A549 (cell line): ENCODE measurements around the gene SLC26A6. TPM values are rescaled to one million over a fixed set of nuclear protein-coding genes. Genes with fewer than 3 reads are reported as not detected.
A peak's percentile ranks its signal among the peaks of the same experiment; 100 is the strongest.

Experiments
- ATAC-seq, 2 experiments: fragments of 200-7000 bp in 1 of 2; fragments of >200 bp in 1 of 2; cut with Nextera tagmentation in 1 of 2; cut with Tn5 transposase in 1 of 2; 3 replicates each; pipeline versions ENCODE4 v1.8.0 to v1.9.1; 2018 to 2020; ENCODE audit warnings: mild to moderate bottlenecking in 1 of 2, moderate library complexity in 1 of 2
- CTCF ChIA-PET: fragments of 300-600 bp; sonication (Branson Sonifier 250); formaldehyde crosslinking; extraction: SDS; loops from one replicate; lab custom pipeline; 2021; ENCODE audit warnings: antibody characterized with exemption, inconsistent platforms; lab: Yijun Ruan, JAX
- POLR2A ChIA-PET: fragments of 350-600 bp; formaldehyde crosslinking; extraction: SDS; loops from one replicate; lab custom pipeline; 2021; ENCODE audit warnings: antibody characterized with exemption, inconsistent platforms; lab: Yijun Ruan, JAX
- DNase-seq, 2 experiments: peaks; one replicate each; pipeline versions ENCODE4 v3.0.0 to v3.0.0-alpha.2; 2011 to 2016; ENCODE audit warnings: low read depth in 1 of 2, low spot score in 1 of 2
- FAIRE-seq: peaks from 2 replicates; lab custom pipeline; 2011; peaks lifted over from hg19 to GRCh38; lab: Jason Lieb, UNC
- H3K27ac ChIP-seq, 2 experiments: fragments of >200 bp; sonication (Bioruptor Twin); formaldehyde crosslinking; 3 replicates each; pipeline ENCODE4 v1.5.1; 2016 to 2017
- H3K4me1 ChIP-seq: fragments of >200 bp; sonication (Bioruptor Twin); formaldehyde crosslinking; 3 replicates; pipeline ENCODE4 v1.6.1; 2016
- H3K4me2 ChIP-seq: fragments of >200 bp; sonication (Bioruptor Twin); formaldehyde crosslinking; 3 replicates; pipeline ENCODE4 v1.6.1; 2016
- H3K4me3 ChIP-seq: fragments of >200 bp; sonication (Bioruptor Twin); formaldehyde crosslinking; 3 replicates; pipeline ENCODE4 v1.5.1; 2016
- H3K9me3 ChIP-seq: fragments of >200 bp; sonication (Bioruptor Twin); formaldehyde crosslinking; 3 replicates; pipeline ENCODE4 v1.6.1; 2016
- ATOH8 ChIP-seq: fragments of 250-450 bp; sonication (Bioruptor Pico); IDR thresholded peaks from 2 replicates; pipeline ENCODE4 v1.5.0; 2020; ENCODE audit warnings: low read depth, mild to moderate bottlenecking, moderate library complexity
- CEBPB ChIP-seq, 2 experiments: fragments of >200 bp in 1 of 2; sonication (Bioruptor Twin) in 1 of 2; formaldehyde crosslinking in 1 of 2; IDR thresholded peaks; 2 replicates each; pipeline ENCODE4 v1.6.1; 2012 to 2016
- CTCF ChIP-seq: fragments of >200 bp; sonication (Bioruptor Twin); formaldehyde crosslinking; IDR thresholded peaks from 3 replicates; pipeline ENCODE4 v1.5.1; 2016
- EHF ChIP-seq: fragments of 250-450 bp; sonication (Bioruptor Pico); IDR thresholded peaks from 2 replicates; pipeline ENCODE4 v1.5.0; 2020; ENCODE audit warnings: mild to moderate bottlenecking
- EP300 ChIP-seq, 2 experiments: fragments of >200 bp; sonication (Bioruptor Twin); formaldehyde crosslinking; IDR thresholded peaks; 2 replicates in 1 of 2; 3 replicates in 1 of 2; pipeline ENCODE4 v1.6.1; 2016 to 2017
- HEYL ChIP-seq: fragments of 250-450 bp; sonication (Bioruptor Pico); IDR thresholded peaks from 2 replicates; pipeline ENCODE4 v1.8.0; 2021; ENCODE audit warnings: mild to moderate bottlenecking, moderate library complexity
- HOXB13 ChIP-seq: fragments of 250-450 bp; sonication (Bioruptor Pico); IDR thresholded peaks from 2 replicates; pipeline ENCODE4 v1.5.0; 2020; ENCODE audit warnings: low read depth, mild to moderate bottlenecking, moderate library complexity
- KDM5A ChIP-seq: fragments of 200-600 bp; sonication (generic); IDR thresholded peaks from 2 replicates; pipeline ENCODE4 v1.6.1; 2016; ENCODE audit warnings: antibody characterized with exemption, mild to moderate bottlenecking
- MAZ ChIP-seq: fragments of 150-350 bp; IDR thresholded peaks from 2 replicates; pipeline ENCODE4 v1.6.1; 2014; ENCODE audit warnings: antibody characterized with exemption, low read depth, low read length, borderline replicate concordance
- PHF8 ChIP-seq: fragments of 200-600 bp; sonication (generic); IDR thresholded peaks from 2 replicates; pipeline ENCODE4 v1.6.1; 2016; ENCODE audit warnings: low read depth, mild to moderate bottlenecking, antibody characterized with exemption, moderate library complexity, borderline replicate concordance
- RAD21 ChIP-seq, 2 experiments: fragments of >200 bp in 1 of 2; sonication (Bioruptor Twin) in 1 of 2; formaldehyde crosslinking in 1 of 2; IDR thresholded peaks in 1 of 2; conservative IDR thresholded peaks in 1 of 2; 2 replicates in 1 of 2; 3 replicates in 1 of 2; pipeline ENCODE4 v1.6.1; 2012 to 2018; ENCODE audit warnings: inconsistent platforms in 1 of 2
- RARB ChIP-seq: fragments of 250-450 bp; sonication (Bioruptor Pico); IDR thresholded peaks from 2 replicates; pipeline ENCODE4 v1.8.0; 2021; ENCODE audit warnings: mild to moderate bottlenecking, moderate library complexity
- RCOR1 ChIP-seq: fragments of 150-350 bp; IDR thresholded peaks from 2 replicates; pipeline ENCODE4 v1.6.1; 2014; ENCODE audit warnings: antibody characterized with exemption, low read length, low read depth
- REST ChIP-seq: fragments of 200-600 bp; sonication (generic); IDR thresholded peaks from 2 replicates; pipeline ENCODE4 v1.6.1; 2016; ENCODE audit warnings: antibody characterized with exemption, mild to moderate bottlenecking, moderate library complexity
- WGBS: methylation state at CpG from one replicate; pipeline ENCODE4 v1.1.6; 2017; ENCODE audit errors: missing lambda C conversion rate; 5-methylcytosine and 5-hydroxymethylcytosine counted together
- polyA plus RNA-seq, 4 experiments: library from polyadenylated mRNA; depleted of rRNA in 3 of 4; stranded (reverse); fragments of >200 nt; fragmentation: RNase III in 1 of 4; extraction: RNeasy Plus Mini Kit Qiagen cat#74134 plus additional on column Dnase treatment in 1 of 4; gene quantifications; 2 replicates in 3 of 4; 3 replicates in 1 of 4; pipeline ENCODE4 v1.2.3, GENCODE V29; 2011 to 2017
- TF ChIP-seq, protein P1 (sequence below): fragments of >200 bp; sonication (Bioruptor Twin); formaldehyde crosslinking; IDR thresholded peaks from 3 replicates; pipeline ENCODE4 v1.6.1; 2016
- TF ChIP-seq, protein P2 (sequence below): IDR thresholded peaks from 2 replicates; pipeline ENCODE4 v1.6.1; 2012

The SLC26A6 gene
- polyA plus RNA-seq, 2 of the 4 experiments (the other 2 are of a cell fraction), result 12.5 to 25.5 TPM

- TF ChIP-seq KDM5A (no peak), CTCF (no peak), EHF (CRISPR knock-in tag) (peak; percentile 81; the same call in 1 of the 2 replicates), HEYL (CRISPR knock-in tag) (peak; percentile 72; the same call in 1 of the 2 replicates), HOXB13 (peak; percentile 92)
- TF ChIP-seq, all 56 proteins: peak for 12
These were observed 26.4 kb upstream of the SLC26A6 start (continued) for GRCh38 chr3:48661501-48662144.

DNA sequence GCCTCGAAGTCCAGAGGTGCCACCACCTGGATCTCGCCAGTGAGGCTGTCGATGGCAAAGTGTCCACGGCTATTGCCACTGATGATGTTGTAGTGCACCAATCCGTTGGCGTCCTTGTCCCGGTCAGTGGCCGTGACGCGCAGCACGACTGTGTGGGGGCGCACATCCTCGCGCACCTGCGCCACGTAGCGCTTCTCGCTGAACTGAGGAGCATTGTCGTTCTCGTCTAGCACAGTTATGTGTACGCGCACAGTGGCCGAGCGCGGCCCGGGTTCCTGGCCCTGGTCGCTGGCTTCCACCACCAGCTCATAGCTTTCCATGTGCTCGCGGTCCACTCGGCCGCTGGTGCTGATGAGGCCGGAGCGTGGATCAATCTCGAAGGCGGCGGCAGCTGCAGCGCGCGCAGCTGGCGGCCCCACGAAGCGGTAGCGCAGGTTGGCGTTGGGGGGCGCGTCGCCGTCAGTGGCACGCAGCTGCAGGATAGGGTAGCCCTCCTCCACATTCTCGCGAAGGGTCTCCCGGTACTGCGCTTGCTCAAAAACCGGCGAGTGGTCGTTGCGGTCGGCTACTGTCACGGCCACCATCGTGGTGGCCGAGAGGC, 25.6 kb upstream of the SLC26A6 start:
- no peaks in the 10 kb centered on the region for H3K9me3 ChIP-seq
- H3K4me1 ChIP-seq, result peaks cover 18% of the 10 kb centered on the region
- no peak for FAIRE-seq
- CTCF ChIA-PET, result interaction anchor here (0.8 to 2.1 kb wide), 2 partner anchors 20 to 62 kb away, joined by 3 to 6 read pairs; no protein-coding TSS in a partner anchor
- no peak overlapping the region for H3K4me2 ChIP-seq
- 94% methylated on average over 49 of the region's 61 CpGs for WGBS
- H3K4me3 ChIP-seq, result no peak overlapping the region
- TF ChIP-seq PHF8 (no peak), ATOH8 (CRISPR knock-in tag) (no peak), MAZ (no peak), RCOR1 (no peak), RARB (CRISPR knock-in tag) (no peak), REST (no peak), CEBPB (IDR thresholded peaks at IDR 0.05) (no peak), RAD21 (conservative IDR thresholded peaks at IDR 0.05 in 1 of 2, IDR thresholded peaks at IDR 0.05 in 1 of 2) (no peak), EP300 (IDR thresholded peaks at IDR 0.05) (no peak)
- TF ChIP-seq, protein P1, sequence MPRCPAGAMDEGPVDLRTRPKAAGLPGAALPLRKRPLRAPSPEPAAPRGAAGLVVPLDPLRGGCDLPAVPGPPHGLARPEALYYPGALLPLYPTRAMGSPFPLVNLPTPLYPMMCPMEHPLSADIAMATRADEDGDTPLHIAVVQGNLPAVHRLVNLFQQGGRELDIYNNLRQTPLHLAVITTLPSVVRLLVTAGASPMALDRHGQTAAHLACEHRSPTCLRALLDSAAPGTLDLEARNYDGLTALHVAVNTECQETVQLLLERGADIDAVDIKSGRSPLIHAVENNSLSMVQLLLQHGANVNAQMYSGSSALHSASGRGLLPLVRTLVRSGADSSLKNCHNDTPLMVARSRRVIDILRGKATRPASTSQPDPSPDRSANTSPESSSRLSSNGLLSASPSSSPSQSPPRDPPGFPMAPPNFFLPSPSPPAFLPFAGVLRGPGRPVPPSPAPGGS, result no peak
- TF ChIP-seq, protein P2, sequence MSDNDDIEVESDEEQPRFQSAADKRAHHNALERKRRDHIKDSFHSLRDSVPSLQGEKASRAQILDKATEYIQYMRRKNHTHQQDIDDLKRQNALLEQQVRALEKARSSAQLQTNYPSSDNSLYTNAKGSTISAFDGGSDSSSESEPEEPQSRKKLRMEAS, result no peak
- ATAC-seq, result no peak
- H3K27ac ChIP-seq, result no peak overlapping the region
- no peak for DNase-seq
- POLR2A ChIA-PET, result interaction anchor here (2.8 kb wide), 1 partner anchor 26 kb away, joined by 9 read pairs; the partner anchor contains the start of gene SLC26A6
